HUDEP-2 (cell line): ENCODE measurements around the gene CALR3.
"Not testable (repeated sequence)": the region's sequence is repeated elsewhere in the genome, so short reads cannot be mapped to it uniquely, and the experiment has no call there.

Experiments used
- DNase-seq, 76 experiments: peaks; one replicate each; lab custom pipeline; 2025; ENCODE audit not compliant: unreplicated experiment in 76 of 76; lab: John Stamatoyannopoulos, UW

CALR3 gene

DNA sequence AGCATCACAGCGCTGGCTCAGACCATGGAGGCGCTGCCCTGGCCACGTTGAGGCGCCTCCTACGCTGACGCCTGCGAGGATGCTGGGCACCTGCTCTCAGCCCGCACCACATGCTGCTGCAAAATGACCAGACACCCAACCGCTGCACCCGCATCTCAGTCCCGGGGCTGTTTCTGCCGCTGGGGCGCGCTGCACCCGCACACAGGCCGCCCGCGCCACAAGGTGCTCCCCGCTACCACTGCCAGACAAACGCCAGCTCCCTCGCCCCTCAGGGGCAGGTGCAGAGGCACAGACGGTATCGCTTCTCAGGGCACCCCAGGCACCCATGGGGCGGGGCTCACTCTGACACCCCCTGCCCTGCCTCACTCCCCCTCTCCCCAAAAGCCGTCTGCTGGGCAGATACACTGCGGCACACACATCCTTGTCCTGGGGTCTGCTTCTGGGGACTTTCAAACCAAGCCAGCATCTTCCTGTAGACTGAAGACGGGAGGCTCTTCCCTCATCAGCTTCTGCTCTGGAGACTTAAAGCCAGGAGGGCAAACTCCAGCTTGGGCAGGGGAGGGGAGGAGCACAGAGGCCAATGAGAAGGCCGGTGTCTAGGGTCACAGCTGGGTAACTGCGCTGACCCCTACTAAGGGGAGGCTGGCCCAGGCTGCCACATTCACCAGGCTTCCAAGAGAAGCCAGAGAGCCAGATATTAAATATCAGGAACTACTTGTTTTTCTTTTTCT, 29.9 kb upstream of the CALR3 start:
- no peak for DNase-seq

DNA sequence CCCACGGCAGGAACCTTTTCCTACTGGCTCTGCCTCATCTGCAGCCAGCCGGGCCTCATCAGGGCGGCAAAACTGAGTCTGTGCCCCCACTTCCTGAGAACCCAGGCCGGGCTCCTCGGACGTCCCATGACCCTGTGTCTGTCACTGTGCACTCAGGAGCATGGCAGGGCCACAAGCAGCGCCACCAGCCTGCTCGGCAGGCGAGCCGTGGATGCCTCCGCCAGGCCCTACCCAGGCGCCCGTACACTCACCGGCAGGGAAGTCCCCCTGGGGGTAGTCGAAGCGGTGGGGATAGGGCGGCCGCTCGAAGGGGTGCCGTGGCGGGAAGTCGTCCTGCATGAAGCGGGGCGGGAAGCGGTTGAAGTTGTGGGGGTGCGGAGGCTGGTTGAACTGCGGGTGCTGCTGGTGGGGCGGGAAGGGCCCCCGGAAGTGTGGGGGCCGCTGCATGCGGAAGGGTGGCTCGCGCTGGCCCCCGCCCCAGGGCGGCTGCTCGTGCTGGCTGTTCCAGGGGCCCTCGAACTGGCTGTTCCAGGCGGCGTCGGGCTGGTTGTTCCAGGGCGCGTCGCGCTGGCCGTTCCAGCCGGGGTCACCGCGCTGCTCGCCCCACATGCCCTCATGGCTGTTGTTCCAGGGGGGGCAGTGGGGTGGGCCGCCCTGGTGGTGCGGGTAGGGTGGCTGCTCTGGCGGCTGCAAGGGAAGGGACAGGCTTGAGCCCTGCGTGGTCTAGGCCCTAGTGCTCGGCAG, 29.2 kb upstream of the CALR3 start:
- no peak for DNase-seq

DNA sequence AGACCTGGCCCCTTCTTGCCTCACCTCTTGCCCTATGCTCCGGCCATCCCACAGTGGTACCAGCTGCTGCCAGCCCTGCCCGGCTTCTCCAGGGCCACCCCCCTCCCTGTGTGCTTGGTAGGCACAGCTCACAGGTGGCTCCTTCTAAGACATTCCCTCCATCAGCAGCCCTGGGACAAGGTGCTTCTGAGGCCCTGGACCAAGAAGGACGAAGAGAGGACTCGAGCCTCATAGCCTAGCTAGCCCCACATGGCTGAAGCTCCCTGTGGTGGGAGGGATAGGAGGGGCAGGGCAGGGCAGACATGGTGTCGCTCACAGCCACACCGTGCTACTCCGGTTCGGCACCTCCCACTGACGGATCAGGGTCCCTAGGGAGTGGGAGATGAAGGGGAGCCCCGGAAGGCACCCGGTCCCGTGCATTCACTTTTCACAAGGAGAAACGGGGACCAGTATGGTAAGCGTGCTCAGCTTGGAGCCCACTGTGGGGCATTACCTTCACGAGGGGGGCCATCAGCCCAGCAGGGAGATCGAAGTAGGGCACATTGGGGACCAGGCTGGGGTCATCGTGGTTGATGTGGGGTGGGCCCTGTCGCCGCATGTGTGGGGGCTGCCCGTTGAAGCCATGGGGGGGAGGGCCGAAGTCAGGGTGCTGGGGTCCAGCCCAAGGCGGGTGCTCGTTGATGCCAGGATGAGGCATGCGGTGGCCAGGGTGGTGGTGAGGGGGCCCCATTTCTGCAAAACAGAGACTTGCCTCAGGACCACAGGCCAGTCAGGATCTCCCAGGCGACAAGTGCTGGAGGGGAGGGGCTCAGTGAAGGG, 26.8 kb upstream of the CALR3 start:
- DNase-seq, result no peak

DNA sequence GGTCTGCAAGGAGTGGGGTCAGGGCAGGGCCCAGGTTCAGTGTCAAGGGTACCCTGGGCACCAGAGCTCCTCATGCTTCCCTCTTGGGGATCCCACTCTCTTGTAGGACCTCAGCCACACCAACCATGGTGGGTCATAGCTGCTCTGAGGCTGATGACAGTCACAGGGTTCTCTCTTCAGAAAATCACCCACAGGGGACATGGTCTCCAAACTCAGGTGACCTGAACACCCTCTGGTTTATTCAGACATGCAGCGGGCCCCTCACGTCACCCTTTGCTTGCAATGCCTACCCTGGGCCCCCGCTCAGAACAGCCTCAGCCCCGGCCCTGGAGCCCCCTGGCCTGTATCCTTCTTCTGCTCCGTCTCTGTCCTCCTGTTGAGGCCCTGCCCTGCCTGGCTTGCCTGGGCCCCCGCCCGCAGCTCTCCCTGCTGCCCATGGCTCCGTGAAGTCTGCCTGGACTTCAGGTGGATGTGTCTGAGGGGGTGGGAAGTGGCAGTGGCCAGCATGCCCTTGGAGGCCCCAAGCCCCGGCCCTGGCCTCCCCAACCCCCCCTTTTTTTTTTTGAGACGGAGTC, 25.8 kb upstream of the CALR3 start:
- DNase-seq, result no peak

DNA sequence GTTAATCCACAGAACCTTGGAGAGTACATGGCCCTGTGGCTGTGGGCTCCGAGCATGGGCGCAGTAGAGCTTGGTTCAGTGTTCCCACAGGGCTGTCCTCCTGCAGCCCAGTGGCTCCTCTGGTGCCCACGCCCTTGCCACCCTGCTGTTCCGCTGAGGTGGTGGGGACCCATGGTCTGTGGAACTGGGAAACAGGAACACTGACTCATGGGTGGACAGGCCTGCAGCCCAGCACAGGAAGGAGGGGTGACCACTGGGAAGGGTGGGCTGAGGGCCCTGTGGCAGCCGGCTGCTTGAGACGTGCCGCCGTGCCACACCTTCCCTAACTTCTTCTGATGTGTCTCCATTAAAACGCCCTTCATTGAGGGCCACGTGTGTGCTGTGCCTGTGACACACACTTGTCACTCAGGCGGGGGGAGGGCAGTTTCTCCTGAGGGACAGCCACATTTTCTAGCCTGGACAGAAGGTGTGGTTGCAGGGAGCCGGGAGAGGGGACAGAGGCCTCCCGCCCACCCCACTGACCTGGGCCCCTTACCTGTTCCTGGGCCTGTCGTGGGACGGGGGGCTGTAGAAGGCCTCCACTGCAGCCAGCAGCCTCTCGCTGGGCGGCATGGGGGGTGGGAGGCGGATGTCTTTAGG, 25.1 kb upstream of the CALR3 start:
- no peak for DNase-seq

DNA sequence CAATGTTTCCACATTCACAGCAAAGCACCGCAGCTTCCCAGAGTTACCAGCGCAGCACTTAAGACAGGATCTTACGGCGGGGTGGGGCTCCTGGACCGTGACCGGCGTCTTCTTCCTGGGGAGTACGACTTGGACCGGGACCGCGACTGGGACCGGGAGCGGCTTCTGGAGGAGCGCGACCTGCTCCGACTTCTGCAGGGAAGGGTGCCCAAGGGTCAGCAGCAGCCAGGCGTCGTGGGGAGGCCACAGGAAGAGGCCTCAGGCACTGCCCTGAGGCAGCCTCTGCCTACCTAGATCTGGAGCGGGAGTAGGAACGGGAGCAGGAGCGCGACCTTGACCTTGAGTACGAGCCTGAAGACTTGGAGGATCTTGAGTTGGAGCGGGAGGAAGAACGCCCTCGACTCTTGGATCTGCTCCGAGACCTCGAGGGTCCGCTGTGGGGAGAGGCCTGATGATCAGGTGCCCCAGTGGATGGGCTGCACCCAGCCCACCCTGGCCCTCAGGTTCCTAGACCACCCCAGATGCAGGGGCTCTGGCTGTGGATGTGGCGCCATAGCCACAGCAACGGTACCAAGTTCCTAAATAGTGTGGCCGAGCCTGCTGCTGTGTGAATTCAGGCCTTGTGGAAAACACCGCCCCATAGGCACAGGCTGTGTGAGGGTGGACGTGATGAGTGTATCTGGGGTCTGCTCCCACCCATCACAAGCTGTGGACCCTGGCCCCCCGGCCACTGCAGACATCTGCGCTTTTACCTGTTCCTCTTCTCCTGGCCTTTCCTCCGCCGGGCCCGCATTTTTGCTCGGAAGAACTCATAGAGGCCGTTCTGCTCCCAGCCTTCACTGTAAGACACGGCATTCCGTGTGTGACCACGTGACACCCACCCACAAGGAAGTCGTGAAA, 24.4 kb upstream of the CALR3 start:
- DNase-seq, result no peak

DNA sequence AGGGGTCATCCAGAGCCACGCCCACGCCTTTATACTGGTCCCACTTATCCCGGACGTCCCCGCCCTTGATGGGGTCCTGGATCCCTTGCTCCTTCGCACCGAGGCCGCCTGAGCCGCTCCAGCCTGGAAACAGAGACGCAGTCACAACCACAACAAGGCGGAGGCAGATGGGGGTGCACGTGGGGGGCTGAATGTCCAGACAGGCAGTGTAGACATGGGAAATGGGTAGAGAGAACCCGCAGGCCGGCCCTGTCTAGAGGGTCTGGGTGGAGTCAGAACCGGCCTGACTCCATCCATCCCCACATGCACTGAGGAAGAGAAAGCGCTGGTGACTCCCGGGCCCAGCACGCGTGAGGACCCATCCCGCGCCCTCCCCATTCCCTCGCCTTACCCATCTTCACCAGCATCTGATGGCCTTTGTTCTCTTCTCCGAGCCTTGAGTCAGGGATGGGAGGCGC, 23.3 kb upstream of the CALR3 start:
- DNase-seq, result no peak

DNA sequence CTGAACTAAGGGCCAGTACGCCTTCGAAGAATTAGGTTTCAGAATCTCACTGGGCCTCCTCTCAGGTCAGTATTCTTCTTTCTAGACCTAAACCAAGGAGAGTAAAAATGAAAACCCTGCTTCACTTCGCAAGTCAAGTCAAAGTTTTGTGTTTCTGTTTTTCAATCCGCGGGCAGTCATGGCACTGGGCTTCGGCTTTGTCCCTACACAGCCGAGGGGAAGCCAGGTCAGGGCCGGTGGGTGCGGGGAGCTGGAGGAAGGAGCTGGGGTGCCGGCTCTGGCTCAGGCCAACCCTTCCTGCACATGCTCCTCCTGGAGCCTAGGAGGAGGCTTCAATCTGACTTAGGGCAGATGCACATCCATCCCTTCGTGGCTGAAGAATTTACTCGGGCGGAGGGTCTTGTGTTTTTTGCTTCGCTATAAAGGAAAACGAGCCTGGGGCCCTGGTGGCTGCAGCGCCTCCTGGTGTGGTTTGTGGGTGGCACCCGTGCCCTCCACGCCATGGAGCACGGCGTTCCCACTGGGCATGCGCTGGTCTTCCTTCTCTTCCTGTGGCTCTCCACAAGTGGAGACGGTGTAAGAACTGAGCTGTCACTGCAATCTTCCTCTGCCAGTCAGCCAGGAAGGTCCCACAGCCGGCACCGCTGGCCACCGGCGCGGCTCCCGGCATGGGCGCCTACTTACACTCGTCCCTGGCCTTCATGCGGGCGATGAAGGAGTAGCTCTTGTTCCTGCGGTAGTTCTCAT, 22.7 kb upstream of the CALR3 start:
- DNase-seq, result no peak

DNA sequence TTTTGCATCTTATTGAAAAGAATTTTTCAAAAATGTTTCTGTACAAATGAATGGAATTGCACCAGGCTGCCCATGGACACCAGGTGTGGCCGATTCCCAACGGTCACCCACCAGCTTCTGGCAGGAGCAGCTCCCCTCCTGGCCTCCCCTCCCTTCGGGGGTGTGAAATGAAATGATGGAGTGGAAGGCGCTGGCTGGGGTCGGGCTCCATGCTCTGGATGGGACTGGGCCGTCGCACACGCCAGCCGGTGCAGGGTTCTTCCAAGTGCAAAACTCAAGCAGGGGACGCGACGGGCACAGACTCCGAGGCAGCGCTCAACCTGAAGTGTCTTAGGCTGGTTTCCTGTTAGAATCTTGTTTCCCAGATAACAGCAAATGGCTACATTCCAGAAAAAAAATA, 22.1 kb upstream of the CALR3 start:
- no peak for DNase-seq

DNA sequence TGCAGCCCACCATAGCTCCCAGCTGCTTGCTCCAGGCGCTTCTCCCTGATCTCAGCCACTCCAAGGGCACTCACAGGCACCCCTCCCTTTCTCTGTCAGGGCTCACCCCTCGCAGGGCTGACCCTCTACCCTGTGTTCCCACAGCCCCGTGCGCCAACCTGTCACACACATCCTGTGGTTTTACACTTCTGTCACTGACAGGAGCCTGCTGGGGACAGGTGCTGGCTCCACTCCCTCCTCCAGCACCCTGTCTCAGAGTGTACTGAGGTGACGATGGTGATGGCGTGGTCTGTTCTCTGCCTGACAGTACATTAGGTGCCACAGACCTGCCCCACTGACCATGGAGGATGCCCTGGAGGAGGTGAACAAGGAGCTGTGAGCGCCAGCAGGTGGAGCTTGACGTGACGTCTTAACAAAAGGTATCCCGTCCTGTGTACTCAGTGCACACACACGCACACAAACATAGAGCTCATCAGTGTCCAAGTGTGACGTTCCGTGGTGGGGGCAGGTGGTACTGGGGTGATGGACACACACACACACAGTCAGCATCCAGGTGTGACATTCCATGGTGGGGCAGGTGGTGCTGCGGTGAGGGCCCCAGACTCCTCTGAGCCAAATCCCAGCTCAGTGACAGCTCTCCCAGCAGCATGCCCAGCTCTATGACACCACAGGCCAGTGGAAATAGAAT, 21.1 kb upstream of the CALR3 start:
- no peak for DNase-seq

DNA sequence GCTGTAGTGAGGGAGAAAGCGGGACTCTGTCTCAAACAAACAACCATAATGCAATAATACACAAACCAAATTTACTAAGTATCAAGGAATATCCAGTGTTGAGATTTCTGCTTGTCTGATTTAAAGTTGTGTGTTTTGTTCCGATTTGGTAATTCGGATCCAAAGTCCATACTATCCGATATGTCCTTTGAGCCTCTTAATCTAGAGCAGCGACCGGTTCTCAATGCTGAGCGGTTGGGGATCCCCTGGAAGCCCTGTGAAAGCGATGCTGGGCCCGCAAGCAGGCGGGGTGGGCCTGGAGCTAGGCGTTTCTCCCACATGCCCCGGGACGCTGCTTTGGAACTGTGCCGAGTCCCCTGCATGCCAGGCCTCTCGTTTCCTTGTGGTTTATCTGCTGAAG, 20.4 kb upstream of the CALR3 start:
- no peak for DNase-seq

DNA sequence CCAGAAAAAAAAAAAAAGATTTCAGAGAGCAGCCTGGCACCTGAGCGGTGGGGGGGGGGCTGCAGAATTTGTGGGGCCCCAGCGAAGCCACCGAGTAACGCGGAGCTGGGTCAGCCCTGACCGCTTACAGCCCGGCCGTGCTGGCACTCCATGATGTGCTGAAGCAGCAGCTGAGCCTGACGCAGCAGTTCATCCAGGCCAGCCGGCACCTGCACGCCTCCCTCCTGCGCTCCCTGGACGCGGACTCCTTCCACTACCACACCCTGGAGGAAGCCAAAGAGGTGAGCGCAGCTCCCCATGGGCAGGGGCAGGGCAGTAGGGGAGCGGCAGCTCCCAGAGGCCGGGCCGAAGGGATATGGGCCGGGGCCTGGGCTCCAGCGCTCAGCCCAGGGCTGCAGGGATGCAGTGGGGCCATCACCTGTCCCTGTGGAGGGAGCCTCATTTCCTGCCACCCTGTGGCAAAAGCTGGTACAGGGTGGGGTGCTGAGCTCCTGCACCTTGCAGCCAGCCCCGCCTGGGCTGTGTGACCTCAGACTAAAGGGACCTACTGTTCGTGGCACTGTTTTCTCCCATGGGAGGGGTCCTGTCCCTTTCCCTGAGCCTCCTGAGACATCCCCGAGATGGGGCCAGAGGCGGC, 18.5 kb upstream of the CALR3 start:
- DNase-seq, result no peak

DNA sequence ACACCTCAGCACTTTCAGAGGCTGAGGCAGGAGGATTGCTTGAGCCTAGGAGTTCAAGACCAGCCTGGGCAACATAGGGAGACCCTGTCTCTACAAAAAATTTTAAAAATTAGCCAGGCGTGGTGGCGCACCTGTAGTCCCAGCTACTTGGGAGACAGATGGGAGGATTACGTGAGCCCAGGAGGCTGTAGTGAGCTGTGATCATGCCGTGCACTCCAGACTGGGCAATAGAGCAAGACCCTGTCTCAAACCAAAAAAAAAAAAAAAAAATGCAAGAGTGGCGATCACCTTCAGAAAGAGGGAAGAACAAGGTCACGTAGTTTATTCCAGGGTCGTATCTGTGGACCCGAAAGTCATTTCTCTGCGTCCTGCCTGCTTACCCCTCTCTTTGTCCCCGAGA, 16.6 kb upstream of the CALR3 start:
- not testable (repeated sequence) for DNase-seq

DNA sequence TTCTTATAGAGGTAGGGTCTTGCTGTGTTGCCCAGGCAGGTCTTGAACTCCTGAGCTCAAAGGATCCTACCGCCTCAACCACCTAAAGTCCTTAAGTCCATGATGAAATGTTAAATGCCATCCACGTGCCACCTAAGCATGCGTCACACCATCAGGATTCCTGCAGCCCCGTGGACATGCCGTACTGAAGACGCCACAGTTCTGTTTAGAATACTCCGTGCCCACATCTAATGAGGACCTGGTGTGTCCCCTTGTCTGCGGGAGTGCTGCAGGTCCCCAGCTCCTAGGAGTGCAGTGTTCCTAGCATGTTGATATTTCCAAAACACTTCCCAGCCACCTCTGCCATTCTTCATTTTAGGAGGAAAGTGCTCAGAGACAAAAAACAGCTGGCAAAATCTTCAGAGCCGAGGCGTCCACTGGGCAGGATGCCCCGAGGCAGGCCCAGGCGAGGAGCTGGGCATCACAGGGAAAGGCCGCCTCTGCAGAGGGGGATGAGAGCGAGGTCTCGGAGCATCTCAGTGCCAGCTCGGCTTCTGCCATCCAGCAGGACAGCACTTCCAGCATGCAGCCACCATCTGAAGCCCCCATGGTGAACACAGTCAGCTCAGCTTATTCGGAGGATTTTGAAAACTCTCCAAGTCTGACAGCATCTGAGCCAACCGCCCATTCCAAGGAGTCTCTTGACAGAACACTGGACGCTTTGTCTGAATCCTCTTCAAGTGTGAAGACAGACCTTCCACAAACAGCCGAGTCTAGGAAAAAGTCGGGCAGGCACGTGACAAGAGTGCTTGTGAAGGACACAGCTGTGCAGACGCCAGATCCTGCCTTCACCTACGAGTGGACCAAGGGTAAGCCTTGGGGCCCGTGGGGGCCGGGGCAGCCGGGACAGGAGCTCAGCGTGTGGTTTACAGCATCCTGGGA, 13.4 kb upstream of the CALR3 start:
- DNase-seq, result no peak

DNA sequence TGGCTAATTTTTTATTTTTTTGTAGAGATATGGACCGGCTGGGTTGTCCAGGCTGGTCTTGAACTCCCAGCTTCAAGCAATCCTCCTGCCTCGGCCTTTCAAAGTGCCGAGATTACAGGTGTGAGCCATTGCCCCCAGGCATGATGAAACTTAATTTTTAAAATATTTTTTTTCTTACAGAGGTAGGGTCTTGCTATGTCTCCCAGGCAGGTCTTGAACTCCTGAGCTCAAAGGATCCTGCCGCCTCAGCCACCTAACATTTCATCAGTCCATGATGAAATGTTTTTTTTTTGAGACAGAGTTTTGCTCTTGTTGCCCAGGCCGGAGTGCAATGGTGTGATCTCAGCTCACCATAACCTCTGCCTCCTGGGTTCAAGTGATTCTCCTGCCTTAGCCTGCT, 12.6 kb upstream of the CALR3 start:
- no peak for DNase-seq

DNA sequence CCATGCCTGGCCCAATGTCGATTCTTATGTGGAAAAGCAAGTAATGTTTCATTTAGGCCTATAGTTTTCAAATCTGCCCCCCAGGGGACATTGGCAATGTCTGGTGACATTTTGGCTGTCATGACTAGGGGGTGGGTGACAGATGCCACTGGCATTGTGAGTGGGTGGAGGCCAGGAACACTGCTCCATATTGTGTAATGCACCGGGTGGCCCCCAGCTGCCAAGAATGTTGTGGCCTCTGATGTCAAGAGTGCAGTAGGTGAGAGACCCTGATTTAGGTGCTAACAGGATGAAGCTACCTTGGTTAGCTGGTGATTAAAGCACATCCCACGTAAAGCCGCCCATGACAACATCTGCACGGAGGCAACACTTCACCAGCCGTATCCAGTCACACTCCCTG, 11.0 kb upstream of the CALR3 start:
- DNase-seq, result no peak

DNA sequence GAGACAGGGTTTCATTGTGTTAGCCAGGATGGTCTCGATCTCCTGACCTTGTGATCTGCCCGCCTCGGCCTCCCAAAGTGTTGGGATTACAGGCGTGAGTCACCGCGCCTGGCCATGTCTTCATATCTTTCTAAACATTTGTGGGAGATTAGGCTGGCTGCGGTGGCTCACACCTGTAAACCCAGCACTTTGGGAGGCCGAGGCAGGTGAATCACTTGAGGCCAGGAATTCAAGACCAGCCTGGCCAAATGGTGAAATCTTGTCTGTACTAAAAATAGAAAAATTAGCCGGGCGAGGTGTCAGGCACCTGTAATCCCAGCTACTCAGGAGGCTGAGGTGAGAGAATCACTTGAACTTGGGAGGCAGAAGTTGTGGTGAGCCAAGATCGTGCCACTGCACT, 10.2 kb upstream of the CALR3 start:
- DNase-seq, result not testable (repeated sequence)
